TTC549 (cell line): Measurements from ENCODE around the gene SERPINE1.
"Not testable (repeated sequence)": the region's sequence is repeated elsewhere in the genome, so short reads cannot be mapped to it uniquely, and the experiment has no call there.

ENCODE experiments used
- FAIRE-seq: peaks from 2 replicates; lab custom pipeline; 2012; peaks lifted over from hg19 to GRCh38; lab: Jason Lieb, UNC

Gene SERPINE1

GRCh38 chr7:101102026-101102425 is 24.9 kb upstream of the SERPINE1 start:
- no peak for FAIRE-seq

DNA sequence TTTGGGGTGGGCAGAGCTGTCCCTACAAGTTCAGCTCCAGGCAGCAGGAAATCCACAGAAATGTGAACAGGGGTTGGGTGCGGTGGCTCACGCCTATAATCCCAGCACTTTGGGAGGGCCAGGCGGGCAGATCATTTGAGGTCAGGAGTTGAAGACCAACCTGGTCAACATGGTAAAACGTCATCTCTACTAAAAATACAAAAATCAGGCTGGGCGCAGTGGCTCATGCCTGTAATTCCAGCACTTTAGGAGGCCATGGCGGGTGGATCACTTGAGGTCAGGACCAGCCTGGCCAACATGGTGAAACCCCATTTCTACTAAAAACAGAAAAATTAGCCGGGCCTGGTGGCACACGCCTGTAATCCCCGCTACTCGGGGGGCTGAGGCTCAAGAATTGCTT is 23.2 kb upstream of the SERPINE1 start:
- FAIRE-seq, result not testable (repeated sequence)

GRCh38 chr7:101104193-101104713 is 22.7 kb upstream of the SERPINE1 start:
- no peak for FAIRE-seq

GRCh38 chr7:101104799-101105198 is 22.1 kb upstream of the SERPINE1 start:
- no peak for FAIRE-seq

GRCh38 chr7:101105248-101105647 is 21.7 kb upstream of the SERPINE1 start:
- not testable (repeated sequence) for FAIRE-seq

GRCh38 chr7:101106386-101106785 is 20.5 kb upstream of the SERPINE1 start:
- FAIRE-seq, result no peak

GRCh38 chr7:101108330-101108857 is 18.5 kb upstream of the SERPINE1 start:
- FAIRE-seq, result no peak

- FAIRE-seq, result no peak
Measured at GRCh38 chr7:101108961-101109360, 17.9 kb upstream of the SERPINE1 start.

DNA sequence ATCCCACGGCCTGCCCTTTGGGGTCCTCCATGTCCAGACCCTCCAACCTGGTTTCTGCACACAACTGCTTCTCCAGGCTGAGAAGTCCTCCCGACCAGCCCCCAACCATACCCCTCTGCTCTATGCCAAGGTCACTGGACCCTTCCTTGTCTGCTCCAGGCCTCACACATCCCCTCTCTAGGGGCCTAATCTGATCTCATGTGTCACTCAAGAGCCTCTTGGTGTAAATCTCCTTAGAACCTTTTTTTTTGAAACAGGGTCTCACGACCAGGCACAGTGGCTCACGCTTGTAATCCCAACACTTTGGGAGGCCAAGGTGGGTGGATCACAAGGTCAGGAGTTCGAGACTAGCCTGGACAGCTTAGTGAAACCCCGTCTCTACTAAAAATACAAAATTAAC is 17.5 kb upstream of the SERPINE1 start:
- FAIRE-seq, result no peak

- no peak for FAIRE-seq
Measured at GRCh38 chr7:101111261-101111660, 15.6 kb upstream of the SERPINE1 start.

- FAIRE-seq, result no peak
Measured at GRCh38 chr7:101112233-101112632, 14.7 kb upstream of the SERPINE1 start.

DNA sequence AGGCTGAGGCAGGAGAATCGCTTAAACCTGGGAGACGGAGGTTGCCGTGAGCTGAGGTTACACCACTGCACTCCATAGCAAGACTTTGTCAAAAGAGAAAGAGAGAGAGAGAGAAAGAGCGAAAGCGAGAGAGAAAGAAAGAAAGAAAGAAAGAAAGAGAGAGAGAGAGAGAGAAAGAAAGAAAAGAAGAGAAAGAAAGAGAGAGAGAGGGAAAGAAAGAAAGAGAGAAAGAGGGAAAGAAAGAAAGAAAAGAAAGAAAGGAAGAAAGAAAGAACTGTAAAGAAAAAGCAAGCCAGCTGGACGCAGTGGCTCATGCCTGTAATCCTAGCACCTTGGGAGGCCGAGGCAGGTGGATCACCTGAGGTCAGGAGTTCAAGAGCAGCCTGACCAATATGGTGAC is 13.8 kb upstream of the SERPINE1 start:
- not testable (repeated sequence) for FAIRE-seq

DNA sequence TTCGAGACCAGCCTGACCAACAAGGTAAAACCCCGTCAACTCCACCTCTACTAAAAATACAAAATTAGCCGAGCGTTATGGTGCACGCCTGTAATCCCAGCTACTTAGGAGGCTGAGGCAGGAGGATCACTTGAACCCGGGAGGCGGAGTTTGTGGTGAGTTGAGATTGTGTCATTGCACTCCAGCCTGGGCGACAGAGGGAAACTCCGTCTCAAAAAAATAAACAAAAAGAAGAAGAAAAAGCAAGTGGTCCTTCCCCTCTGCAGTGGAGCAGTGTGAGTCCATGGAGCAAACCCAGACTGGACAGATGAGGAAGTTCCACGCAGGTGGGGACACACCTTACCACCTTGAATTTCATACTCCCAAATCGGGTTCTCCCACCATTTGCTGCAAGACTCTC is 13.1 kb upstream of the SERPINE1 start:
- no peak for FAIRE-seq

GRCh38 chr7:101114492-101114891 is 12.4 kb upstream of the SERPINE1 start:
- no peak for FAIRE-seq

- FAIRE-seq, result no peak
Measured at GRCh38 chr7:101115215-101115614, 11.7 kb upstream of the SERPINE1 start.

DNA sequence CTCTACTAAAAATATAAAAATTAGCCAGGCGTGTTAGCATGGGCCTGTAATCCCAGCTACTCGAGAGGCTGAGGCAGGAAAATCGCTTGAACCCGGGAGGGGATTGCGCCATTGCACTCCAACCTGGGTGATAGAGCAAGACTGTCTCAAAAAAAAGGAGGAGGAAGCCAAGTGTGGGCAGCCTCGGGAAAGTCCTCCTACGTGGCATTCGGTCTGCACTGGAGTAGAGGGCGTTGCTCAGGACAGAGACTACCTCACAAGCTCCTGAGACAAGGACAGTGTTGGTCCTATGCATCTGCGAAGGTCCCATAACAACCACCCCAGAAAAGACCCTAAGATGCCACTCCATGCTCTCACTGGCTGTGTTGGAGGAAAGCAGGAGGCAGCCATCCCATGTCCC is 10.0 kb upstream of the SERPINE1 start:
- no peak for FAIRE-seq

DNA sequence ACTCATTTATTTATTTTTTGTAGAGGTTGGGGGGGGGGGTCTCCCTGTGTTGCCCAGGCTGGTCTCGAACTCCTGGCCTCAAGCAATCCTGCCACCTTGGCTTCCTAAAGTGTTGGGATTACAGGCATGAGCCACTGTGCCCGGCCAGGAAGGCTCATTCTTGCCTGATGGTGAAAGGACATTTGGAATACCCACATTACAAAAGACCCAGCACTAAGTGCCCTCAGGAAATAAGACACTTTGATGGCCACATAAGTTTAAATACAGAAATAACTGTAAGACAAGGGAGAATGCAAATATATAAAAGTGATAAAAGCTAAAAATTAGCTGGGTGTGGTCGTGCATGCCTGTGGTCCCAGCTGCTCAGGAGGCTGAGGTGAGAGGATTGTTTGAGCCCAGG is 8.0 kb upstream of the SERPINE1 start:
- FAIRE-seq, result no peak

- FAIRE-seq, result no peak
Measured at GRCh38 chr7:101119876-101120275, 7.0 kb upstream of the SERPINE1 start.

DNA sequence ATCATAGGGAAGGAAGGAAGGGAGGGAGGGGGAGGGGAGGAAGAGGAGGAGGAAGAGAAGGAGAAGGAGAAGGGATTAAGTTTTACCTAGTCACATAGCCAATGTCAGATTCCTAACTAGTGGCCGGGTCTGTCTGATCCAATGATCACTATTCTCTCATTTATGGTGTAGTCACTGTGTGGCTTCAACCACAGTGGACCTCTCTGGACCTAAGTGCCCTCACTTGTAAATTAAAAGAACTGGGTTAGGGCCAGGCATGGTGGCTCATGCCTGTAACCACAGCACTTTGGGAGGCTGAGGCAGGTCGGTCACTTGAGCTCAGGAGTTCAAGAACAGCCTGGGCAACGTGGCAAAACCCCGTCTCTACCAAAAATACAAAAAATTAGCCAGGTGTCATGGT is 6.6 kb upstream of the SERPINE1 start:
- FAIRE-seq, result no peak

DNA sequence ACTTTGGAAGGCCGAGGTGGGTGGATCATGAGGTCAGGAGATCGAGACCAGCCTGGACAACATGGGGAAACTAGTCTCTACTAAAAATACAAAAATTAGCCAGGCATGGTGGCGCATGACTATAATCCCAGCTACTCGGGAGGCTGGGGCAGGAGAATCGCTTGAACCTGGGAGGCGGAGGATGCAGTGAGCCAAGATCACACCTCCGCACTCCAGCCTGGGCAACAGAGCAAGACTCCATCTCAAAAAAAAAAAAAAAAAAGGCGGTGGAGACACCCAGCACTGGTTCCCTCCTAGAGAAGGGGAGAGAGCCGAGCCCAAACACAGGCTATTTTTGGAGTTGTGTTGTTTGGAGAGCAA is 5.3 kb upstream of the SERPINE1 start:
- not testable (repeated sequence) for FAIRE-seq

GRCh38 chr7:101121991-101122932 is 4.6 kb upstream of the SERPINE1 start:
- FAIRE-seq, result no peak

- no peak for FAIRE-seq
Measured at GRCh38 chr7:101122933-101123702, 3.8 kb upstream of the SERPINE1 start.

DNA sequence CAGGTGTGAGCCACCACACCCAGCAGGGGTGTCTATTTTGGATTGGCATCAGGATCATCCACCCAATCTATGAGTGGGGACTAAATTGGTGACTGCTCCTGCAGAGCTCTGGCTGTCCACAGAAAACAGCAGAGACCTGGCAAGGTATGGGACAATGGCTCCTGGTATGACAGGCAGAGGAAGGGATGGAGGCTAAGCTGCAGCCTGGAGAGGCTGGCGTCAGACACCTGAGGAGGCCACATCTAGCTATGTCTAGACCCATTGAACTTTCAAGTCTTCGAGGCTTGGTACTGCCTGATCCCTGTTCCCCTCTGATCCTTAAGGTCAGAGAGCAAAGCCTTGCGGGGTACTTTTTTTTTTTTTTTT is 3.2 kb upstream of the SERPINE1 start:
- FAIRE-seq, result no peak
